DMS79 (cell line): ENCODE results near the gene DIO3.

Experiments used
- DNase-seq: peaks from one replicate; lab custom pipeline; 2025; lab: John Stamatoyannopoulos, UW

Gene DIO3

GRCh38 chr14:101583006-101583714 lies 21.9 kb downstream of the DIO3 start:
- DNase-seq = no peak

DNA sequence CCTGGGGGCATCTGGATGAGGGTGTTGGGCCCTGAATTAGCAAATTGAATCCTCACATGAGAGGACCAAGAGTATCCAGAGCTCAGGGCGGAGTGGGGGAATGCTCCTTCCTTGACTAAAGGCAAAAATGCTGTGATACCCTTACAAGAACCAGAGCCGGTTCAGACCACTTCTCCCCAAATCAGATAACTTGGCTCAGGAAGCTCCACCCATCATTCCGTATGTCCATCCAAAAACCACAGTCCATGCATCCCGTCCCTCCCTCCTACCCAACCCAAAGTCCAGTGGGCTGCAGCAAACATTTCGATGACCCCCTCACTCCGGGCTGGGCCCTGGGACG lies 22.4 kb downstream of the DIO3 start:
- no peak for DNase-seq

- no peak for DNase-seq
Observed at GRCh38 chr14:101584055-101584859, 23.0 kb downstream of the DIO3 start.

DNA sequence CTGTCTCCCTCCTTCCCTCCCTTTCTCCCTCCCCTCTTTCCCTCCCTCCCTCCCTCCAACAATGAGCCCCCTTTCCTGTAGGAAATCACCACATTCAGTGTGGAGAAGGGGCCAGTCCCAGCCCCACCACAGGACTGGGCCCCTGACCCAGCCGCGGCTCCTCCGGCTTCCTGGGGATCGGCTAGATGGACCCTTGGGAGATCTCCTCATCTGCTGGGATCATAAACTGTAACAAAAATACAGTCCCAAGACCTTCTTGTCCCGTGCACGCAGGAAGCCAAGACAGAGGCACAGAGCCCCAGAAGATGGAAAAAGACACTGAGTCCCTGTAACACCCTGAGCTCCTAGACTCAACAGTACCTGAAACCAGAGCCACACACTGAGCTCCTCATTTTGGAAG lies 23.9 kb downstream of the DIO3 start:
- DNase-seq = no peak

- no peak for DNase-seq
Observed at GRCh38 chr14:101586531-101587430, 25.5 kb downstream of the DIO3 start.

- no peak for DNase-seq
Observed at GRCh38 chr14:101587441-101587911, 26.2 kb downstream of the DIO3 start.

GRCh38 chr14:101588286-101588975 lies 27.1 kb downstream of the DIO3 start:
- no peak for DNase-seq

- DNase-seq = no peak
Observed at GRCh38 chr14:101588990-101589389, 27.7 kb downstream of the DIO3 start.

DNA sequence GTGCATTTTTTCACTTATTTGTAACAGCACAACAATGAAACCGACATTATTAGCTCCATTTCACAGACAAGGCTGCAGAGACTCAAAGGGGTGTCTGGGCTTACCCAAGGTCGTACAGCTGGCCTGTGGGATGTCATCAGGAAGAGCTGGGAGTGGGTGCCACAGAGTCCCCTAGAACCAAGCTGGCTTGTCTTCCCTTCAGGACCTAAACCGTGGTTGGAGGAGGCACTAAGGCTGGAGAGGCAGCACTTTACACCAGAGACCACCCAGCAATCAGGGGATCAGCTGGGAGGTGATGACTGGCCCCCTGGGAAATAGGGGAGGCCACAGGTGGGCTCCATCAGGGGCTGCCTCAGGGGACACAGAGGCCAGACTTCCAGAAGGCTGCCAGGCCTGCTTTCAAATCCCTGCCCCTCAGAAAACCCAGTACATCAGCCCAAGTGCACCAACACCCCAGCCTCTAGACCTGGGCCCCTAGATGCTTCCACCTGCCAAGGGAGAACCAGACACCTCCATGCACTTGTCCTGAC lies 28.3 kb downstream of the DIO3 start:
- DNase-seq = no peak

DNA sequence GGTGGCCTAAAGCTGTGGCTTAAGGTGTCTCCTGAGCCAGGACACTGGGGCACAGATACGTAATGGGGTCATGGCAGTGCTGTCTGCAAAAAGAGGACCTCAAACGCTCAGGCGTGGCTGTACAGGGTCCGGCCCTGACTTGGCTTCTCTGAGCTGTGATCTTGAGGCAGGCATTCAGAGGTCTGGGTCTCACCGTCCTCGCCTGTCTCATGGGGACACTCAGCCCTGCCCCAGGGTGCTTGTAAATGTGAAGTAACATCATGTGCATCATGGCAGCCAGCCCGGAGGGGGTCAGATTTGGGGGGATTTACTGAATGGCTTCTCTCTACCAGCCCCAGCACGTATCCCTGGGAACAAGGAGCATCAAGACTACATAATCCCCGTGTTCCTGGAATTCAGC lies 28.8 kb downstream of the DIO3 start:
- DNase-seq = no peak

DNA sequence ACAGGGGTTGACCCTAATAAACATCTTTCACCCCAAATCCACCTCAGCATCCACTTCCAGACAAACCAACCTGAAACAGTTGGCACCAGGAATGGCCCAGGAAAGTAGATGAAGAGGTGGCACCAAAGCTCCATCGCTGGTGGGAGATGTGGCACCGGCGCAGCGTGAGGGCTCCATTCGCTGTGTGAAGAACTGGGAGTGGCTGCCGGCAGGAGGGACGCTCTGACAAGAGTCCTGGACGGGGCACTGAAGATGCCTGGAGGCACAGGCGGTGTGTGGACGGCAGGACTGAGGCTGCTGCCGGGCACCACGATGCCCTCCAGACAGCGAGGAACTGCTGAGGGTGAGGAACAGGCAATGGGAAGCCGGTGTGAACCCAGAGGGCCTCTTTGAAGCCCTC lies 29.3 kb downstream of the DIO3 start:
- DNase-seq = no peak

GRCh38 chr14:101591121-101591520 lies 29.8 kb downstream of the DIO3 start:
- DNase-seq = no peak

DNA sequence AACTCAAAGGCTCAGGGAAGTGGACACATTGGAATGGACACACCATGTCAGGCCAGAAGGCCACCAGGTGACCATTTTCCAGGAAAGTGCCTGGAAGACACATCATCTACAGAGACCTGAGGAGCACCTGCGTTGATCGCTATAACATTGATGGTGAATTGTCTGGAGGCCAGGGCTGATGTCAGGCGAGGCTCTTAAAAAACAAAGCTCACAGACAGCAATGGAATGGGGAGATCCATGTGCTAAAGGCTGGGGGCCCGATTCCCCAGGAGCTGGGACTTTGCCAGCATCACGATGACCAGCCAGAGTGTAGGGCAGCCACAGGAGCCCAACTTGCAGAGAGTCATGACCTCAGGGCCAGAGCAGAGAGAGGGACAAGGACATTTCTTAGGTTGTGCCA lies 30.3 kb downstream of the DIO3 start:
- DNase-seq = no peak

GRCh38 chr14:101593411-101594238 lies 32.3 kb downstream of the DIO3 start:
- DNase-seq = no peak

GRCh38 chr14:101594511-101595148 lies 33.3 kb downstream of the DIO3 start:
- no peak for DNase-seq

- DNase-seq = no peak
Observed at GRCh38 chr14:101595349-101595748, 34.1 kb downstream of the DIO3 start.

- no peak for DNase-seq
Observed at GRCh38 chr14:101595887-101596721, 34.8 kb downstream of the DIO3 start.

DNA sequence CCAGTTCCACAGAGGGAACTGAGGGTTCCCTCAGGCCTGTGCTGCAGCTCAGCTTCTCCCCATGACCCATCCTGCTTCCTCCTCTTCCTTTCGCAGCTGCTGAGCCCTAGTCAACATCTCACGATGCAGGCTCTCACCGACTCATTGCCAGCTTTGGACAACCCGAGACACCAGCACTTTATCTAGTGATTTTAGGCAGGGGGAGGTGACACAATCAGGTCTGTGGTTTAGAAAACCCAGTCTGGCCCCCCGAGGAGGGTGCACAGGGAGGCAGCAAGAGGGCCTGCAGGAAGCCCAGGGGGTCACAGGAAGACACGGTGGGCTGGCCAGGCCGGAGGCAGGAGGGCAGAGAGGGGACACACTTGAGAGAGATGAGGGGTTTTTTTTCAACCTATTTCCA lies 35.4 kb downstream of the DIO3 start:
- DNase-seq = no peak

- no peak for DNase-seq
Observed at GRCh38 chr14:101598159-101598558, 36.9 kb downstream of the DIO3 start.
